ENCODE results near the gene GRM1. TPM values are rescaled to one million over a fixed set of nuclear protein-coding genes. Genes with fewer than 3 reads are reported as not detected.
A peak's percentile ranks its signal among the peaks of the same experiment; 100 is the strongest.

GRM1 gene
- total and polyA plus RNA-seq, 4 donors = 0.02 to 0.12 (median 0.06) TPM

- no peak overlapping the region for H3K4me3 ChIP-seq
- ATAC-seq (ENCODE audit: insufficient read depth, low FRiP score) (no peak), DNase-seq (no peak)
- H3K27me3 ChIP-seq (ENCODE audit: control insufficient read depth in 3 of 3, insufficient read depth in 3 of 3, low read length in 2 of 3) = no peaks in the 10 kb centered on the region
- no peak for TF ChIP-seq CTCF (IDR thresholded peaks at IDR 0.05; ENCODE audit: control extremely low read depth, extremely low read depth)
- no peak overlapping the region for H3K27ac ChIP-seq (ENCODE audit: low read depth in 1 of 2, low read length in 1 of 2)
- WGBS, 2 donors = 30 to 37% methylated on average over 4 of the region's 4 CpGs
- H3K36me3 ChIP-seq (ENCODE audit: control insufficient read depth in 4 of 4, insufficient read depth in 4 of 4, low read length in 4 of 4) = no peaks in the 10 kb centered on the region
- H3K9me3 ChIP-seq (ENCODE audit: control insufficient read depth in 4 of 4, insufficient read depth in 3 of 4, low read length in 3 of 4) = no peaks in the 10 kb centered on the region
- no peaks in the 10 kb centered on the region for H3K4me1 ChIP-seq (ENCODE audit: control insufficient read depth in 5 of 5, insufficient read depth in 5 of 5, low read length in 5 of 5)
- H3K9ac ChIP-seq (ENCODE audit: insufficient read depth in 1 of 2, low read length in 2 of 2) = no peak overlapping the region
Observed at GRCh38 chr6:146339716-146340115, 310.9 kb downstream of the GRM1 start.

- no peak for TF ChIP-seq CTCF (IDR thresholded peaks at IDR 0.05; ENCODE audit: control extremely low read depth, extremely low read depth)
- Histone ChIP-seq H3K9ac (ENCODE audit: insufficient read depth in 1 of 2, low read length in 2 of 2) (no peak overlapping the region), H3K36me3 (ENCODE audit: control insufficient read depth in 4 of 4, insufficient read depth in 4 of 4, low read length in 4 of 4) (no peaks in the 10 kb centered on the region), H3K27ac (ENCODE audit: low read depth in 1 of 2, low read length in 1 of 2) (no peak overlapping the region), H3K27me3 (ENCODE audit: control insufficient read depth in 3 of 3, insufficient read depth in 3 of 3, low read length in 2 of 3) (no peaks in the 10 kb centered on the region), H3K4me1 (ENCODE audit: control insufficient read depth in 5 of 5, insufficient read depth in 5 of 5, low read length in 5 of 5) (no peaks in the 10 kb centered on the region), H3K4me3 (no peak overlapping the region), H3K9me3 (ENCODE audit: control insufficient read depth in 4 of 4, insufficient read depth in 3 of 4, low read length in 3 of 4) (no peaks in the 10 kb centered on the region)
- ATAC-seq (ENCODE audit: insufficient read depth, low FRiP score) = peak; percentile 35
- WGBS, 2 donors = 76 to 85% methylated on average over 7 of the region's 7 CpGs
- DNase-seq = no peak
Observed at GRCh38 chr6:146341493-146342230, 312.8 kb downstream of the GRM1 start.

- no peaks in the 10 kb centered on the region for H3K27me3 ChIP-seq (ENCODE audit: control insufficient read depth in 3 of 3, insufficient read depth in 3 of 3, low read length in 2 of 3)
- ATAC-seq (ENCODE audit: insufficient read depth, low FRiP score) = no peak
- TF ChIP-seq CTCF (IDR thresholded peaks at IDR 0.05; ENCODE audit: control extremely low read depth, extremely low read depth) = no peak
- no peaks in the 10 kb centered on the region for H3K4me1 ChIP-seq (ENCODE audit: control insufficient read depth in 5 of 5, insufficient read depth in 5 of 5, low read length in 5 of 5)
- no peak for DNase-seq
- no peak overlapping the region for H3K9ac ChIP-seq (ENCODE audit: insufficient read depth in 1 of 2, low read length in 2 of 2)
- no peak overlapping the region for H3K4me3 ChIP-seq
- no peaks in the 10 kb centered on the region for H3K9me3 ChIP-seq (ENCODE audit: control insufficient read depth in 4 of 4, insufficient read depth in 3 of 4, low read length in 3 of 4)
- no peak overlapping the region for H3K27ac ChIP-seq (ENCODE audit: low read depth in 1 of 2, low read length in 1 of 2)
- H3K36me3 ChIP-seq (ENCODE audit: control insufficient read depth in 4 of 4, insufficient read depth in 4 of 4, low read length in 4 of 4) = no peaks in the 10 kb centered on the region
- 76 to 83% methylated on average over 1 of the region's 1 CpG for WGBS, 2 donors
Observed at GRCh38 chr6:146345598-146345997, 316.7 kb downstream of the GRM1 start.

GRCh38 chr6:146347090-146347489 is 318.2 kb downstream of the GRM1 start:
- DNase-seq (no peak), ATAC-seq (ENCODE audit: insufficient read depth, low FRiP score) (no peak)
- WGBS, 2 donors = 87% methylated on average over 2 of the region's 2 CpGs
- Histone ChIP-seq H3K27ac (ENCODE audit: low read depth in 1 of 2, low read length in 1 of 2) (no peak overlapping the region), H3K36me3 (ENCODE audit: control insufficient read depth in 4 of 4, insufficient read depth in 4 of 4, low read length in 4 of 4) (no peaks in the 10 kb centered on the region), H3K27me3 (ENCODE audit: control insufficient read depth in 3 of 3, insufficient read depth in 3 of 3, low read length in 2 of 3) (no peaks in the 10 kb centered on the region), H3K9me3 (ENCODE audit: control insufficient read depth in 4 of 4, insufficient read depth in 3 of 4, low read length in 3 of 4) (no peaks in the 10 kb centered on the region), H3K4me3 (no peak overlapping the region), H3K9ac (ENCODE audit: insufficient read depth in 1 of 2, low read length in 2 of 2) (no peak overlapping the region), H3K4me1 (ENCODE audit: control insufficient read depth in 5 of 5, insufficient read depth in 5 of 5, low read length in 5 of 5) (no peaks in the 10 kb centered on the region)
- no peak for TF ChIP-seq CTCF (IDR thresholded peaks at IDR 0.05; ENCODE audit: control extremely low read depth, extremely low read depth)

Measured in lung (tissue), 12 donors.